ENCODE data around the gene VDAC1.
A peak's percentile ranks its signal among the peaks of the same experiment; 100 is the strongest.

The VDAC1 gene

DNA sequence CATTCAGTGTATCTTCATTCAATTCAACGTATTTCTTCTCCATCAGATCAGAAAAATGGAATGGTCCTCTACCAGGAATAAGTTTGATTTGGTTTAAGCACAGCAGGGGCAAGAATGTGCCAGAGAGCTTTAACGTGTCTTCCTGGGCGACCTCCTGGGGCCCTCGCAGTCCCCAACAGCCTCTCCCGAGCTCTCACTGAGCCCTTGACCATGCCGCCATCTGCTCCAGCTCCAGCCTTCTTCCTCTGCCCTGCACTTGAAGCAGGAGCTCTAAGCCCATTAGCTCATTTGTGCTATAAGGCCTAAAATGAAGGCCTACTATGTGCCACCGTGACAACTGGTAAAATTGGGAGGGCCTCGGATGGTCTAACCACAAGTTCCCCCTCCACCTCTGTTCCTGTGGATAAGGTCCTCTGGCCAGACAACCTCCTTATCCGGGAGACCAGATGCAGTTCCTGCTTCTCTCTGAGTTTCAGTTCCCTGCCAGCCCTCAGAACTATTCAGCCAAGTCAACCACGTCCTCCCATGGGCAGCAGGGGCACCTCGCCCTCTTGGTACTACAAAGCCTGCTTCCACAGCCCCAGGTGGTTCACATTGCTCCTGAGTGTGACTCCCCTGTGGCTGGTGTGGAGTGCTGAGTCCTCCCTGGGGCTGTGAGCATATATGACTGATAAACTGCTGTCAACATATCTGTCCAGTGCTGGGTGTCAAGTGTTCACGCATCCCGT, 72.2 kb downstream of the VDAC1 start:
- TF ChIP-seq, protein P1, sequence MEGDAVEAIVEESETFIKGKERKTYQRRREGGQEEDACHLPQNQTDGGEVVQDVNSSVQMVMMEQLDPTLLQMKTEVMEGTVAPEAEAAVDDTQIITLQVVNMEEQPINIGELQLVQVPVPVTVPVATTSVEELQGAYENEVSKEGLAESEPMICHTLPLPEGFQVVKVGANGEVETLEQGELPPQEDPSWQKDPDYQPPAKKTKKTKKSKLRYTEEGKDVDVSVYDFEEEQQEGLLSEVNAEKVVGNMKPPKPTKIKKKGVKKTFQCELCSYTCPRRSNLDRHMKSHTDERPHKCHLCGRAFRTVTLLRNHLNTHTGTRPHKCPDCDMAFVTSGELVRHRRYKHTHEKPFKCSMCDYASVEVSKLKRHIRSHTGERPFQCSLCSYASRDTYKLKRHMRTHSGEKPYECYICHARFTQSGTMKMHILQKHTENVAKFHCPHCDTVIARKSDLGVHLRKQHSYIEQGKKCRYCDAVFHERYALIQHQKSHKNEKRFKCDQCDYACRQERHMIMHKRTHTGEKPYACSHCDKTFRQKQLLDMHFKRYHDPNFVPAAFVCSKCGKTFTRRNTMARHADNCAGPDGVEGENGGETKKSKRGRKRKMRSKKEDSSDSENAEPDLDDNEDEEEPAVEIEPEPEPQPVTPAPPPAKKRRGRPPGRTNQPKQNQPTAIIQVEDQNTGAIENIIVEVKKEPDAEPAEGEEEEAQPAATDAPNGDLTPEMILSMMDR (conservative IDR thresholded peaks at IDR 0.05): no peak
- H3K27ac ChIP-seq: no peak overlapping the region

DNA sequence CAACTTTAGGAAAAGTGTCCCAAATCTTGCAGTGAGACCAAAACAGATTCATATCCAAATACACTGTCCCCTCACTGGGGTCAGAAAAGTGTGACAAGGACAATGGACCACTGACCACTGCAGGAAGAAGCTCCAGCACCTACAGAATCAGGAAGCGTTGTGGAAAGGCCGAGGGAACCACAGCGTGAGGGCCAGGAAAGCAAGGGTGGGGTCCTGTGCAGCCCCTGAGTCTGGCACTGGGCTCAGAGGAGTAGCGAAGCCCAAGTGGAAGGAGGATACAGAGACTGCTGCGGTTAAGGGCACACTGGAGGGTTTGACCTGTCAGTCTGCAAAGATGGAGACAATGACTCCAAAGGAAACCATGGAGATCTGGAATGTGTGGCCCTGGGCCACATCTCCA, 73.2 kb downstream of the VDAC1 start:
- no peak overlapping the region for H3K27ac ChIP-seq
- TF ChIP-seq, protein P1 (conservative IDR thresholded peaks at IDR 0.05): no peak

DNA sequence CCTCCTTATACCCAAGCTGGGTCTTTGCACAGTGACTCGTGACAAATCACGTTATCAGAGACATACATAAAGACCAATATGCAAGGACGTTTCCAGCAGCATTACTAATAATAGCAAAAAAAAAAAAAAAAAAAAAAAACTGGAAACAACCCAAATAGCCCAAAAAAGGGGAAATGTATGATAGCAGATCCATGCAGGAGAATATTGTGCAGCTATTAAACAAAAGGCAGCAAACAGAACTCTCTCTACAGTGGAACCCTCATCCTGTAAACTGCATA, 74.0 kb downstream of the VDAC1 start:
- TF ChIP-seq, protein P1 (conservative IDR thresholded peaks at IDR 0.05): no peak
- H3K27ac ChIP-seq: no peak overlapping the region

DNA sequence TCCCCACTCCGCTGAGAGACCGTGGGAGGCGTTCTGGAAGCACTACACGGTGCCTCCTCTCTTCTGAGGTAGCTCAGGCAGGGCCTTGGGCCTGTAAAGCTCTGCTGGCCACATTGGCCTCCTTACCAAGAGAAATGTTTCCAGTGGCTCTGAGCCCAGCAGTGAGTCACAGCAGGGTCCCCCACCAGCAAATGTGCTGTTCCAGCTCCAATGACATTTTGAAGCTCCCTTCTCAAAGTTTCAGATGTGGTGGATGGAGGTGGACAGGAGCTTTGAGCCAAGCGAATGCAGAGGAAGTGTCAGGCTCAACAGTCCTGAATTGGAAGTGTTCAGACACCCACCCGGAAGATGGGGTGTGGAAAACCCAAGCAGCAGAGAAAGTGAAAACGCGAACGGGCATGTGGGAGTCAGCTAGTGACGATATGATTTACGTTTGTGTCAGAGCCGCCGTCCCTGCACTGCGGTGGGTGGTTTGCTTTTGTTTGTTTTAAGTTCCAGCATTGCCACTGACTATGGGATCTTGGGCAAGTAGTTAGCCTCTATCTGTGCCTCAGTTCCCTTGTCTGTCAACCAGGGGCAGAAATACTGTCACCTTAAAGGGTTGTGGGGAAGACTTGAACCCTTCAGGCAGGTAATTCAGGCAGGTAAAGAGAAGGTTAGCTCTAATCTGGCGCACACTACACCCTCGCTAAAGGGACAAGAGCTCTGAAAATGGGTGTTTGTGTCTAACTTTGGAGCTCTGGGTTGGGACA, 74.5 kb downstream of the VDAC1 start:
- TF ChIP-seq, protein P1 (conservative IDR thresholded peaks at IDR 0.05): no peak
- H3K27ac ChIP-seq: no peak overlapping the region

DNA sequence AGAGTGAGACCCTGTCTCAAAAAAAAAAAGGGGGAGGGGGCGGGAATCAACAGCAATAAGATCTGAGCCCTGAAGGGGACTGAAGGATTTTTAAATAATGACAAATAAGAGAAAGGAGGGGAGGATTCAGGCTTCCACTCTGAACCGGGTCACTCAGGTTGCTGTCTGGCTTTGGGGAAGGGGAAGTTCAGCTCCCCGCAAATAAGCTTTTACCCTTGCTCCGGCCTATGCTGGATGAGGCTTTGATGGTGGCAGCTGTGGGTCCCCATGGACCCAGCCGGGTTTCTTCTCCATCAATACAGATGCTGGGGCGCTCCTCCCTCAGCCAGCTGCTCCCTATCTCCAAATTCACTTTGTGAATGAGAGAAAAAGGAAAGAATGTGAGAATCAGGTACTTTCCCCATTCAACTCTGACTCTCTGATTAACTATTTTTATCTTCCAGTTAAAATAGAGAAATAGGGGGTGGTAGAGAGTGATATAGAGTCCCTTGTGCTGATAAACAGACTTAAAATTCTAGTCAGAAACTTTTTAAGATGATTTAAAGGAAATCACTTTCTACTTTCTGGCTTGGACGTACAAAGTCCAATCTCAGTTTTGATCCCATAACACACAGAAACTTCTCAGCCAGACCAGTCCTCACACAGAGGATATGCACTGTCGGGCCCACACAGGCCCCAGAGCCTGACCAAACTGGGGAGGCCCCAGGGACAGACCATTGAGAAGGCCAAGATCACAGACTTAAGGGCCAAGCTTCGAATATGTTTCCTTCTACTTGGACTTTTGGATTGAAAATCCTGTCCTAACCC, 76.0 kb downstream of the VDAC1 start:
- TF ChIP-seq, protein P1 (conservative IDR thresholded peaks at IDR 0.05): no peak
- no peak overlapping the region for H3K27ac ChIP-seq

DNA sequence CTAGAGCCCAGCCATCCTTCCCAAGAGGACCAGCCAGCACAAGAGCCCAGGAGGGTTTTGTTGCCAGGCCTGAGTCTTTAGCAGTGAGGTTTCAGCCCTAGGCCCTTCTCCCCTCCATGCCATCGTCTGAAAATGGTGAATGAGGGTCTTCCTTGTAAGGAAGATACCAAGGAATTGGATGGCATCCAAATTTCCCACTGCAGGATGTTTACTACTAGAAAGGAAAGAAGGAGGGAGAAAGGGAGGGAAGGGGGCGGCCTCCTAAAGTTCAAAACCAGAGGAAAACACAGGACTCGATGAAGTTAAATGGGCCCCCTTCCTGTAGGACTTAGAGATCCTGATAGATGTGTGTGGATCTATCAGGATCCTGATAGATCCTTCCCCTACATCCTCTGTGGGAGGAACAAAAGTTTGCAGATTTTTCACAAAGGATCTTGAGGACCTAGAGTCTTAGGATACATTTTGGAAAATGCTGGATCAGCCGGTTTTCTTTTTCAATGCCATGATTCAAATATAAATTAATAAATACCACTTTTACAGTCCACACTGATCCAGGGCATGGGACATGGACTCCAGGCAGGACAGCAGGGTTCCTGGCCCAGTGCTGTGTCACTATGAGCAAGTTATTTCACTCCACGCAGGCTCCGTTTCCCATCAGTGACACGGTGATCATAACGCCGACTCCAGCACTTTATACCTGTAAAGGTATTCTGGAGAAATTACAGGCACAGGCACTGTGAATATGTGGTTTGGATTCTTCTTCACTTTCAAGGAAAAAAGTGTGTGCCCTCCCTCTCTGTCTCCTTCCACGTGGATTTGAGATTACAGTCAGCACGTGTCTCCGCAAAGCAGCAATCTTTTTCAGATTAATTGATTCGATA, 77.2 kb downstream of the VDAC1 start:
- TF ChIP-seq, protein P1 (conservative IDR thresholded peaks at IDR 0.05): no peak
- H3K27ac ChIP-seq: peak overlapping the region; percentile 69

Data from VCaP (cell line).